CD4-positive, alpha-beta T cell treated with Interferon gamma for 1 hour (primary cell): ENCODE measurements around the gene ANKRD42.
A peak's percentile ranks its signal among the peaks of the same experiment; 100 is the strongest.
"Not testable (repeated sequence)": the region's sequence is repeated elsewhere in the genome, so short reads cannot be mapped to it uniquely, and the experiment has no call there.

Experiments used
- DNase-seq: peaks from one replicate; pipeline ENCODE4 v3.0.0-alpha.2; 2020

Gene ANKRD42

DNA sequence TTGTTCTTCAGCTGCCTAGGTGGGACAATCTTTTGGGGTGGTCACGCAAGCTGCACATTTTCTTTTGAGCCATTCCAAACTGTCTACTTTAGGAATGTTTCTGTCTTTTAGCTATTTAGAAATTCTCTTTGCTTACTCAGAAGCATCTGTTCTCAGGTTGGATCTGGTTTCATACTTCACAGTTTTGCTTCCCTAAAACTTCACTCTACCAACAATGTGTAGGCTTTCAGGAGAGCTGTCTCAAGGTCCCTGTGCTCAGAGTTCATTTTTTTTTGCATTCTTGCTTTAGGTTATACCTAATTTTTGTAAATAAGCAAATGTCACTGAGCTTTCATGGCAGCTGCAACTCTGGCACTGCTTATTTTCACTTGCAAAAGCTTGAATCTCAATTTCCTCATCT, 55.9 kb downstream of the ANKRD42 start:
- DNase-seq, result no peak

DNA sequence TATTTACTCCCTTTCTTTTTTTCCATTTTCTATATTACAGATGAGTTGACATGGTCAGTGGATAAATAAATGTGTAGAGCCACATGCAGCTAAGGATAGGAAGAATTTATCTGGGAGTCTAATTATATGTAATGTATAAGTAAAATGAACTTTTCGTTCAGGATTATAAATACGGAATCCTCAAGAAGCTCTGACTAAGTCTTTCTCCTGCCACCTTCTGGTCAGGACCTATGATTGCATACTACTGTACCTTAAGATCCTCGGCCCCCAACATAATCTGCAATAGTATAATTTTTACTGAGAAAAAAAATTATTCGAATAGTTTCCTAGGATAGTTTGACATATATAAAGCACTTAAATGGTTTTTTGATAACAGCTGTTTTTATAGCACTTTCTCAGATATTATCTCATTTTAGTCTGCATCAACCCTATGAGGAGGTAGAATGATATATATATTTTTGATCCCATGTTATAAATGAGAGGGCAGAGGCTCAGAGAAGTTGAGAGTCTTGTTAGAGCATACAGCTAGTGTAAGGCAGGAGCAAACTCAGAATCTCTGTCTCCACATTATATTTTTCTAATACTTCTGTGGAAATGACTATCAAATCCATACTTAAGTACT, 56.6 kb downstream of the ANKRD42 start:
- DNase-seq, result no peak

DNA sequence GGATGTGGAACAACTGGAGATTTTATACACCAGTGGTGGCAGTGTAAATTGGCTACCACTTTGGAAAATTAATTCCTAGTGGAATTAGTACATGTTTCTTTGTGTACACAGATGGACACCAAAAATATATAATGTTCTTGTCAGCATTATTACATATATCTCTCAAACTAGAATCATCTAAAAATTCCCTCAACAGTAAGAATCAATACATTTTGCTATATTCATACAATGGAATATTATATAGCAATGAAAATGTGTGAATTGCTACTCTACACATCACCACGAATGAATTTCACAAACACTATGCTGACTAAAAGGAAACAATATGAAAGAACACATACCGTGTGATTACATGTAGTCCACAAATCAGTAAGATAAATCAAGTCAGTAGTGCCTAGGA, 58.8 kb downstream of the ANKRD42 start:
- DNase-seq, result no peak

DNA sequence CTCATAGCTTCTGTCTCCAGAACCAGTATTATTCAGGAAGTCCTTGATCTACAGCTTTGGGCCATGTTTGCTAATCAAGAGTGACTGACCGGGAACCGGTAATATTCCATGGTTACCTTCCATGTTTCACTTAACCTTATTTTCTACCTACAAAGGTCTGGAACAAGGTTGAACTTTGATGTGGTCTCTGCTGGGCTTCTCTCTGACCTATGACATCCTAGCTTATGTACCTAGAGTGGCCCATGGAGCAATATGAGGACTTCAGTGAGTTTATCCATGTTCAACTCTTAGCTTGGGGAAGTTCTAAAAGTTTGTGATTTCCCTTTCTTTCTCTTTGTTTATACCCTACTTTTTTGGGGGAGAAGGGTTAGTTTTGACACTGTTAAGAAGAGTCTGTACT, 59.4 kb downstream of the ANKRD42 start:
- no peak for DNase-seq

DNA sequence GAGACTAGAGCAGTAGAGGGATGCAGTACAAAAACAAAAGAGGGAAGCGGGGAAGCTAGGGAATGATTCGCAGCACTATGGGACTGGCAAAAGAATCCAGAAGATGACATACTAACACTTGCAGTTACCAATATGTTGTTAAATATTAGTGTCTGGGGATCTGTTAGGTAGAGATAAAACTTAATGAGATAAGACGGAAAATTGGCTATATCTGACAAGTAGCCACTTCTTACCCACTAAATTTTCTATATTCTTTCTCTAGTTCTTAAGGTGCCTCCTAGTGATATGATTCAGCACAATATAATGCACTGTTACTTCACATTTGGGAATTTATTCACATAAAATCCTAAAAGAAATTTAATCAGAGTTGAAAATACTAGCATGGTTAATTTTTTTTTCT, 61.9 kb downstream of the ANKRD42 start:
- no peak for DNase-seq

DNA sequence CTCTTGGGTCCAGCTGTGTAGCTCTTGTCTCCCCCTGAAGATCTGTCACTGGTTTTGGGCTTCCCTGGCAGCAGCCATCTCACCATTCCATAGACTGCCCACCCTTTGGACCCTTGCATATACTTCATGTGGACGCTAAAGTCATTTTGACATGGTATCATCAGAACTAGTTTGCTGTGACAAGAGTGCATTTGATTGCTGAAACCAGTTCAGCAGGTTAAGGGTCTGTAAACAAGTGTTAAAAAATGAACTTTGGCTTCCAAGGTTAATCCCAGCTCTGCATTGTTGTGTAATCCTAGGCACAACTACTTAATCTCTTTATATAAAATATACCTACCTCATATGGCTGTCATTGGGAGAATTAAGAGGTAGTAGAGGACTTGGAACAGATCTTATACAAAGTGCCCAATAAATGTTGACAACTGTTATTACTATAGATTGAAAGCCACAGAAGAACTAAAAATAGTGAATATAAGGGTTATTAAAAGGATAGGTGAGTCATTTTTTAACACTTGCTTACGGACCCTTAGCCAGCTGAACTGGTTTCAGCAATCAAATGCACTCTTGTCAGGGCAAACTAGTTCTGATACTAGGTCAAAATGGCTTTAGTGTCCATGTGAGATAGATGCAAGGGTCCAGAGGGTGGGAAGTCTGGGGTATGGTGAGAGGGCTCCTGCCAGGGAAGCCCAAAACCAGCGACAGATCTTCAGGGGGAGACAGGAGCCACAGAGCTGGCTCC, 63.3 kb downstream of the ANKRD42 start:
- DNase-seq, result no peak

DNA sequence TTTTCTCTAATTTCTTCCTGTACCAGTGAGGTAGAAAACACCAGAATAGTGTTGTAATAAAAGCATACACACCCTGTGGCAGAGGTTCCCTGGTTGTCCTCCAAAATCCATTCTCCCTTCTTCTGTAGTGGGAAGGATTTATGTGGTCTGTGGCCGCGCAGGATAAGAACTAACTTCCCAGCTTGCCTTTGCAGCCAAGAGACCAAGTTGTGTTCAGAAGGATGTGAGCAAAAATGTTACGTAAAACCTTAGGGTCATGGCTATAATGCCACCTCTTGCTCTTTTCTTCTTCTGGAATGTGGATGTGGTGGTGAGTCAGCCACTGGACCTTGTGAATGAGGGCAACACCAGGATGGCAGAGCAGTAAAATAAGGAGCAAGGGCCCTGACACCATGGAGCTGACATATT, 64.3 kb downstream of the ANKRD42 start:
- no peak for DNase-seq

DNA sequence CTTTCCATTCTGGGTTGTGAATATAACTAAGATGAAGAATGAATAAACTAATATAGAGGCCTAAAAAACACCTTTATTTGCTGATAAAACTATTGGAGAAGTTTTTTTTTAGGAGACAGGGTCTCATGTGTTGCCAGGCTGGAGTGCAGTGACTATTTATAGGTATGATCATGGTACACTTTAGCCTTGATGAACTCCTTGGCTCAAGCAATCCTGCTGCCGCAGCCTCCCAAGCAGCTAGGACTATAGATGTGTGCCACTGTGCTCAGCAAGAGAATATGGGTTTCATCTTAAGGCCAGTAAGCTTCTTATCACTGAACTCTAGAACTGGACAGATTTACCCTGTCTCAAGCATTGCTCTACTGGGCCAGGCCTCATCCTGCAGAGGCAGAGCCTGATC, 66.0 kb downstream of the ANKRD42 start:
- DNase-seq, result no peak

DNA sequence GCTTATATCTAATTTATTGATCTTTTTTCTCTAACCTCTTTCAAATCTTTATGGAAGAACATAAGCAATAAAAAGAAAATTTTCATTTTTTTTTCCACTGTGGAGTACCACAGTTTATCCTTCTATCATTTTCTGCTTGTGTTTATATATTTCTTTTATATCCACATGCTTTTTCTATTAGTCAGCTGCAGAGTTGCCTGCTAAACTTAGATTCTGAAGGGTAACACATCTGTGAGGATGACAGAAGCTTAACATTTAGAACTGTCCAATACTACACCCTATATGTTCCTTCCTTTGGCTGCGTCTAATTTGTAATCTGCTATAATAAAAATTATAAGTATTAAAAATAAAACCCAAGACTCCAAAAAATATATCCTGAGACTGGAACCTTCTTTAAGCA, 71.8 kb downstream of the ANKRD42 start:
- no peak for DNase-seq

DNA sequence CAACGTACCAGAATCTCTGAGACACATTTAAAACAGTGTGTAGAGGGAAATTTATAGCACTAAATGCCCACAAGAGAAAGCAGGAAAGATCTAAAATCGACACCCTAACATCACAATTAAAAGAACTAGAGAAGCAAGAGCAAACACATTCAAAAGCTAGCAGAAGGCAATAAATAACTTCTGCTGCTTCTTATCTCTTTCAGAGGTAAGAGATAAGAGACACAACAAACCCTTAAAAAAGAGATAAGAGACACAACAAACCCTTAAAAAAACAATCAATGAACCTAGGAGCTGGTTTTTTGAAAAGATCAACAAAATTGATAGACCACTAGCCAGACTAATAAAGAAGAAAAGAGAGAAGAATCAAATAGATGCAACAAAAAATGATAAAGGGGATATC, 75.6 kb downstream of the ANKRD42 start:
- DNase-seq, result not testable (repeated sequence)

DNA sequence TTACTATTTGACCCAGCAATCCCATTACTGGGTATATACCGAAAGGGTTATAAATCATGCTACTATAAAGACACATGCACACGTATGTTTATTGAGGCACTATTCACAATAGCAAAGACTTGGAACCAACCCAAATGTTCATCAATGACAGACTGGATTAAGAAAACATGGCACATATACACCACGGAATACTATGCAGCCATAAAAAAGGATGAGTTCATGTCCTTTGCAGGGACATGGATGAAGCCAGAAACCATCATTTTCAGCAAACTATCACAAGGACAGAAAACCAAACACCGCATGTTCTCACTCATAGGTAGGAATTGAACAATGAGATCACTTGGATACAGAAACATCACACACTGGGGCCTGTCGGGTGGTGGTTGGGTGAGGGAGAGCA, 78.2 kb downstream of the ANKRD42 start:
- DNase-seq, result not testable (repeated sequence)

DNA sequence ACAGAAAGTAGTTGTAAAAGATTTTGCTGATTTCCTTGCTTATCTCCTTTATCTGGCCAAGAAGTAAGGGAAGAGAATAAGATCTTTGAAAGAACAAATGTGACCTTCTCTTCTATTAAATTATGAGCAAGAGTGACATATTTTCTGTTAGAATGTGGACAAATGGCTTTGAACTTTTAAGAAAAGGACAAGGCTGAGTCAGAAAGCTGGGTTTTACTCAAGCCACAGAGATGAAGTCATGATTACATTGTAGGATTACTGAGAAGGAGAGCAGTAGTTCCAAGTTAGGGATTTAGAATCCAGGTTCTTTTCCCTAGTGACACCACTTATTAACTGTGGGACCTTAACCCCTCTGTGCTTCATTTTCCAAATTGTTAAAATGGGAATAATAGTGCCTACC, 79.1 kb downstream of the ANKRD42 start:
- DNase-seq, result no peak

DNA sequence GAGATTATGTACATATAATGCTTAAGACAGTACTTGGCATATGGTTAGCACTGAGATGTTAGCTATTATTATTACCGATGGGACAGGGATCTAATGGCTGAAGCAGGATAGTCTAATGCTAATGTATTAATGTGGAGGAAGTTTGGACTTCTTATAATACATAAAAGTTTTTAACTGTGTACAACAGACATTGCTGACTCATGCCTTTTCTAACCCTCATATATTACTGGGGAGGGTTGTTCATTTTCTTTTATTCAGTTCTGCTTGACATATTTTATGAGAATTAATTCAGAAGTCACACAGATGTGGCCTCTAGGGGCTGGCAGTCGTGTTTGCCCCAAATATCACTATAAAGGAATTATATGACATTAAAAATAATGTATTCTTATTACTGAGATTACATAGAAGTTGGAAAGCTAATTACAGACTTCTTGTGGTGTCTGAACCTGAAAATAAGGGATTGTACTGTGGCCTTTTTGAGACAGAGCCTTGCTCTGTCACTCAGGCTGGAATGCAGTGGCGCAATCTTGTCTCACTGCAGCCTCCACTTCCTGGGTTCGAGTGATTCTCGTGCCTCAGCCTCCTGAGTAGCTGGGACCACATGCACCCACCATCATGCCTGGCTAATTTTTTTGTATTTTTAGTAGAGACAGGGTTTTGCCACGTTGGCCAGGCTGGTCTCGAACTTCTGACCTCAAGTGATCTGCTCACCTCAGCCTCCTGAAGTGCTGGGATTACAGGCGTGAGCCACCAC, 82.6 kb downstream of the ANKRD42 start:
- no peak for DNase-seq

DNA sequence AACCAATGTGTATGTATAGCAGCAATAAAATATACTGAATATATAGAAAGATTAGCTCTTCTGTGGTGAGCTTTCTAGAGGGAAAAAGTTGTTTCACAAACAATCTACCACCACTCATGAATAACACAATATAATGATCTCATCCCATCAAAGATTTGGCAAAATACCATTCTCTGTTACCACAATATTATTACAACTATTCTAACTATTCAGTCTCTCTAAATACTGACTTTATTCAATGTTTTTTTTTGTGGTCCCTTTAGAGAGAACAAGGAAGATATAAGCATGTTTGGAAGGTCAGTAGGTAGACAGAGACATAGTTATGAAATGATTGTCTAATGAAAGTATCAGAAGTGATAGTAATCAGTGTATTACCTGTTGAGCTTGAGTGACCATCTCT, 84.8 kb downstream of the ANKRD42 start:
- no peak for DNase-seq

DNA sequence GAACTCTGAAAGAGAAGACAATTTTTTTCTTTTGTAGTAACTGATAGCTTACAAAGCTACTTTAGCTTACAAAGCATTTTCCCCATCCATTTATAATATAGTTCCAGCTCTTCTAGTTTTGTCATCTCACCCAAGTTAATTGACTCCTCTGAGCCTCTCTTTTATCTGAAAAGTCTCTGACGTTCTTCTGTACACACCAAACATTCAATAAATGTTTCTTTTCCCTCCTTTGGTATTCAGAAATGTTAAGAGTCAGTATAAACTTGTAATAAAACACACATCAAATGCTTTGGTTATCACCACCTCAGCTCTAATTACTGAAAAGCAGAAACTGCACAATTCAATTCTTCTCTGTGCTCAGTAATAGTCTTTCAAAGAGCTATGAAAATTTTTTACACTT, 86.7 kb downstream of the ANKRD42 start:
- no peak for DNase-seq

DNA sequence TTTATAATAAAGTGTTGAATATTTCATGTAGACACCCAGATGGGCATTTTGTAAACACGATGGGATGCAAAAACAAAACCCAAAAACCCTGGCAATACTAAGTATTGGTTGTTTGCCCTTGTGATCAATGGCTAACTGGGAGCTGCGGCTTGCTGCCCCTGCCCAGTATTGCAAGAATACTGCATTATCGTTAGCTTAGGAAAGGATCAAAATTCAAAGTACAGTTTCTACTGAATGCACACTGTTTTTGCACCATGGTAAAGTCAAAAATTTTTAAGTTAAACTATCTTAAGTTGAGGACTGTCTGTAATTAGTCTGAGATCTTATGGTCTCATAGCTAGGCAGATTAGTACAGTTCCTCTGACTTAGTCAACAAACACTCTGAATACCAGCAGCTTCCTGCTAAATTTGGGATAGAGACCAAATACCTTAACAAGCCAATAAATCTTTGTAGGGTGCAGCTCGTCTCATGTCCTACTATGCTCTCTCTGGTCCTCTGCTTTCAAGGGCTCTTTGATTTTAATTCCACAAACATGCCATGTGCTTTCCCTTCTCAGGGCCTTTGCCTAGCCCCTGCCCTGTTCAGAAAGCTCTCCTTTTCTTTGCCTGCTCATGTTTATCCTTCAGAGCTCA, 88.7 kb downstream of the ANKRD42 start:
- DNase-seq, result no peak

DNA sequence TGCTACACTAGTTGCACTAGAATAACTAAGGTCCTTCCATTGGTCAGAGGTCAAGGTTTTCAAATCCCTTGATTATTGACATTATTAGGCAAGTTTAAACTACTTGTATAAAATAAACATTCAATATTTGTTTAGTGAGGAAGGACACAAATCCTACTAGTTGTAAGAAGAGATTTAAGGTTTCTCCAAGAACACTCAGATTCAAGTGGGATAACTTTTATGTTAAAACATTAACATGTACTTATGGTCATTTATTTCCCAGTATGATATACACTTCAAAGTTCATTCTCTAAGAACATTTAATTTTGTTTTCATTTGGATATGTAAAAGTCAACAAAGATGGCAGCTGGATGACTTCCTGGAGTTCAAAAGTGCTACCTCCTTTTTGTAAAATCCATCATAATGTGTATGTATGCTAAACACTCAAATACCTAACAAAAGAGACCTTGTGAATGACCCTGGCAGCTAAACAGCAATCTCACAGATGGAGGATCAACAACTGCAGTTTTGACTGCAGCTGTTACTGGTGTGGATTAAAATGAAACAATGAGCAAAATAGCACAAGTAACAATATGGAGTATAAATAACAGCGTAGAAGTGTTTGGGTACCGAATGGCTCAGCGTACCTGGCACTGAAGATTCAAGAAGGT, 91.1 kb downstream of the ANKRD42 start:
- no peak for DNase-seq

DNA sequence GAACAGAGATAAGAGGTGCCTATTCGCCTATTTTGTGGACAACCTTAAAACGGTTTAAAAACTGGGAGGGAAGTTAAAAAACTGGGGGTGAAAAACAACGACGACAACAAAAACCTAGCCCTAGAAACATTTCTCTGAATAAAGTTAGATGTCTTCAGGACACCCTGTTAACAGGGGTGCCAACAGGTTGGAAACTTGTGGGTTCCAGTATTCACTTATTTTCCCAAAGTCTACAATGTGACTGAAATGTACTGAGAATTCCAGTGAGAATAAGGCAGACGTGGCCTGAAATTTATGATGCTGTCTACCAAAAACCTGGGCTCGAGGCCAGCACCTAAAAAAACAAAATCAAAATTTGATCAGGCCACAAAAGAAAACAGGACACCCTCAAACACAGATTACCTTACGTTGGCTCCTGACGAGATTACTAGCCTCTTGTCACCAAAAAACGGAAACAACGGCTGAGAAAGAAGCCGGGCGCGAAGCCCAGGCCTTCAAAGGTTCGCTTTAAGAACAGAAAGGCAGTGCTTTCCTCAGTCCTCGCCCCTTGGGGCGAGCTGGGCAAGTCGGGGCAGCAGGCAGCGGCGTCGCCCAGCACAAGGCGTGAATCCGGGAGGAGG, 91.7 kb downstream of the ANKRD42 start:
- DNase-seq, result no peak

DNA sequence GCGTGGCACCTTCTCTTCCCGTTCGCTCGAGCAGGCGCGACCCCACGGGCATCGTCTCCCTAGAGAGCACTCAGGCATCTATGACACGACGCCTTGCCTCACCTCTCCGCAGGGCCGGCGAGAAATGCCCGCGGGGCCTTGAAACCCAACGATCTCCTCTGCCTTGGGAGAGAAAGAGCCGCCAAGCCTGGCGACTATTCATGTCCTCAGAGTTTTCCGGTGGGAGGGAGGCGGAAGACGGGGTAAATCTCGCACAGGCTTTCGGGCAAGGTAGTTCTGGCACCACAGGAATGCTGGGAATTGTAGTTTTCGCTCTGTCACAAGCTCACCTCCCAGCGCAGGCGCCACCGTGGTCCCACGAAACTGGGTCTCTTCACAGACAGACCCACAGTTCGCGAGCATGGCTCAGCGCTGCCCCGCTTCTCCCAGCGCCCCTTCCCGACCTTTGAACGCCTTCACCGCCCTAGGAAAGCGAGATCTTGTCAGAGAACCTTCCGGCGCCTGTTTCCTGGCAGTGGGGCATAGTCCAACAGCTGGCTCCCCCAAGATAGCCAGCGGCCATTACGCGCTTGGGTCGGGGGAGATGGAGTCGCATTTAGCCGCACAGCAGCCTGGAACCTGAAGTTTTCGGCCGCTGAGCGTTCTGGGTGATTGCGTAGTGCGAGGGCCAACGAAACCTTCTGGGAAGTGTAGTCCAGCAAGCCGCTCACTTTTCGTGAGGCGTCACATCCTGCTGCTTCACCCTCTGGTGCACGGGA, 92.4 kb downstream of the ANKRD42 start, which contains the start of gene CCDC90B:
CCDC90B (minus strand) TSS at position 597 of the 758 bp plus-strand sequence; CDS start at position 202, 395 bp downstream.
- DNase-seq, result peak; percentile 95

DNA sequence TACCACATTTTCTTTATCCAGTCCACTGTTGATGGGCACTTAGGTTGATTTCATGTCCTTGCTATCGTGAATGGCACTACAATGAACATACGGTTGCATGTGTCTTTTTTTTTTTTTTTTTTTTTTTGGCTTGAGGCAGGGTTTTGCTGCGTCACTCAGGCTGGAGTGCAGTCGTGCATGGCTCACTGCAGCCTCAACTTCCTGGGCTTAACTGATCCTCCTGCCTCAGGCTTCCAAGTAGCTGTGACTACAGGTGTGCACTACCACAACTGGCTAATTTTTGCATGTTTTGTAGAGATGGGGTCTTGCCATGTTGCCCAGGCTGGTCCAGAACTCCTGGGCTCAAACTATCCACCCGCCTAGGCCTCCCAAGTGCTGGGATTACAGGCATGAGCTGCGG, 94.1 kb downstream of the ANKRD42 start:
- no peak for DNase-seq

DNA sequence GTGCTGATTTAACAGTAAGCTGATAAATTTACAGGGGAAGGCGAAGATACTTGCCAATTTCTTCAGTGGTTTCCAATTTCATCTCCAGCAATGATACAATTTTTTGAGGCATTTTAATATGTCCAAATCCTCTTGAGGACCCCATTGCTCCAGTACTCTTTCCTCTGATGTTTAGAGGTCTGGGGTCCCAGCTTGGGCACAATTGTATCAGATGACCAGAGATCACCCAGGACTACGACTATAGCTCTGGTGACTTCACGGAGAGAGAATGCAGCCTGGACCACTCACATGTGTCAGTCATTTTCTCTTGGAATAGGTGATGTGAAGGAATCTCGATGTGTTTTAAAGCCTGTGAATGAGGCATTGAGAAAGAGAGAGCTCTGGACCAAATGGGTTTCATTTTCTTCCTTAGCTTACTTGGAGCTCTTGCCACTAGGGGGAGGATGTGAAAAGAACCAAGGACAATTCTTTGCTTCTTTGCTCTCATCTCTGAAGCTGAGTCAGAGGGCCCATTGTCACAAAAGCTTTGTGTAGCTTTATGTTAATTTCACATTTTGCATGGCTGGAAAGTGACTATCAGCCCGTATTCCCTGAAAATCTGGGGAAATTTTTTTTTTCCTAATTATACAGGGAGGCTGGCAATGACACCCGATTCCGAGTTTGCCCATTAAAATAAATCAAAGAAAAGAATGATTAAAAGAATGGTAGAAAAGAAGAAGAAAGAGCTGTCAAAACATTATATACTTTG, 99.4 kb downstream of the ANKRD42 start:
- no peak for DNase-seq
